NCI-H446 treated with DMSO at 0.1 percent for 48 hours (cell line): Measurements from ENCODE around the gene KLHL22.
A peak's percentile ranks its signal among the peaks of the same experiment; 100 is the strongest.
"Not testable (repeated sequence)": the region's sequence is repeated elsewhere in the genome, so short reads cannot be mapped to it uniquely, and the experiment has no call there.

Experiments
- DNase-seq: peaks from one replicate; lab custom pipeline; 2025; lab: John Stamatoyannopoulos, UW

The KLHL22 gene

DNA sequence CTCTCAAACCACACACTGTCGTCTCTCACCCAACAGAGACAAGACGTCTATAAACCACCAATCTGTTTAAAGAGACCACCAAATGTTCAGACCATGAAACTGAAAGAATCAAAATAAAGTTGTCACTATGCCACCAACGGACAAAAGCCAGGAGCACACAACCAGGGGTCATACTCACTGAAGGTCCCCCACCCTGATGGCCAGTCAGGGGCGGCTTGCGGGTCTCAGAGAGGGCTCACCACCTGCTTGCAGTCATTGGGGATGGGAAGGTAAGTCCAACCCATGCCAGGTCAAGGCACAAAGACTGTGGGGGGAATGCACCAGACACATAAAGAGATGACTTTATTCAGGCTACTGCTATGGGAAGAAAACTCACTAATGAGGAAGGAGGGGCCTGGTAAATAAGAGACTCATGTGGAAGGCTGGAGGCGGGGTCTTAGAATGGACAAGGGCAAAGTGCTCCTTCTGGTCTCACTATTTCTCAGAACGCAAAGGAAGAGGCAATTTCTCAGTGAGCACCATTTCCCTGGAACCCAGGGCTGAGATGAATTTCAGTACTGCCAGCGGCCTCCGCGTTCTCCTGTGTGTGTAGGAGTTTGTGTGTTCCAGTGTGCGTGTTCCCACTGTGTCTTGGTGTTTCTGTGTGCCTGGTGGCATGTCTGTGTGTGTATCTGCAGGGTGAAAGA, 75.3 kb downstream of the KLHL22 start:
- DNase-seq: no peak

DNA sequence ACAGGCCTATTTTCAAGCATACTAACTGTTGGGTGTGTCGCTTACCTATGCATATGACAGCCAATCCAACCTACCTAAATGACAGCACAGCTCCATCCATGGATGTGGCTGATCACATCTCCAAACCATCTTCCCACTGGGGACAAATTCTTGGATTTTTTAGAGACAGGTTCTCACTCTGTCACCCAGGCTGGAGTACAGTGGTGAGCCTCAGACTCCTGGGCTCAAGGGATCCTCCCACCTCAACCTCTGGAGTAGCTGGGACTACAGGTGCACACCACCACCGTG, 76.0 kb downstream of the KLHL22 start:
- no peak for DNase-seq

DNA sequence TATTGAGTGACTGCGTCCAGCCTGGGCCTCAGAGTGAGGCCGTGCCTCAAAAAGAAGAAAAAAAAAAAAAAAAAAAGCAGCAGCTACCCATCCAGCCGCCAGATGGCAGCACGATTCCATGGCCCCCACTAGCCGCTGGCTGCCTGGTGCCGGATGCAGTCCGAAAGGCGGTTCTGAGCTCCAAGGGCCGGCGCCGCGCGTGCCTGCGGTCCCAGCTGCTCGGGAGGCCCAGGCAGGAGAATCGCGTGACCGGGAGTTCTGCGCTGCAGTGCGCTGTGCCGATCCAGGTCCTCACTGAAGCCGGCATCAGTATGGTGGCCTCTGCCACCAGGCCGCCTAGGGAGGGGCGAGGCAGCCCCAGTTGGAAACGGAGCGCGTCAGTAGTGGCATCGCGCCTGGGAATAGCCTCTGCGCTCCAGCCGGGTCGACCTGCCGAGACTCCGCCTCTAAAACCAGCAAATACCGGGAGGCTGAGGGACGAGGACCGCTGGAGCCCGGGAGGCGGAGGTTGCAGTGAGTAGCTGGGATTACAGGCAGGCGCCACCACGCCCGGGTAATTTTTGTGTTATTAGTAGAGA, 77.3 kb downstream of the KLHL22 start:
- peak; percentile 59 for DNase-seq

DNA sequence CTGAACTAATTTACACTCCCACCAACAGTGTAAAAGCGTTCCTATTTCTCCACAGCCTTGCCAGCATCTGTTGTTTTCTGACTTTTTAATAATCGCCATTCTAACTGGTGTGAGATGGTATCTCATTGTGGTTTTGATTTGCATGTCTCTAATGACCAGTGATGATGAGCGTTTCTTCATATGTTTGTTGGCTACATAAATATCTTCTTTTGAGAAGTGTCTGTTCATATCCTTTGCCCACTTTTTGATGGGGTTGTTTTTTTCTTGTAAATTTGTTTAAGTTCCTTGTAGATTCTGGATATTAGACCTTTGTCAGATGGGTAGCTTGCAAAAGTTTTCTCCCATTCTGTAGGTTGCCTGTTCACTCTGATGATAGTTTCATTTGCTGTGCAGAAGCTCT, 79.9 kb downstream of the KLHL22 start:
- not testable (repeated sequence) for DNase-seq

DNA sequence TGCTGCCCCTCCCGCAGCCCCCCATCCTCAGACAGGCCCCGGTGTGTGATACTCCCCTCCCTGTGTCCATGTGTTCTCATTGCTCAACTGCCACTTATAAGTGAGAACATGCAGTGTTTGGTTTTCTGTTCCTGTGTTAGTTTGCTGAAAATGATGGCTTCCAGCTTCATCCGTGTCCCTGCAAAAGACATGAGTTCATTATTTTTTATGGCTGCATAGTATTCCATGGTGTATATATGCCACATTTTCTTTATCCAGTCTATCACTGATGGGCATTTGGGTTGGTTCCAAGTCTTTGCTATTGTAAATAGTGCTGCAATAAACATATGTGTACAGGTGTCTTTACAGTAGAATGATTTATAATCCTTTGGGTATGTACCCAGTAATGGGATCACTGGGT, 80.4 kb downstream of the KLHL22 start:
- not testable (repeated sequence) for DNase-seq

DNA sequence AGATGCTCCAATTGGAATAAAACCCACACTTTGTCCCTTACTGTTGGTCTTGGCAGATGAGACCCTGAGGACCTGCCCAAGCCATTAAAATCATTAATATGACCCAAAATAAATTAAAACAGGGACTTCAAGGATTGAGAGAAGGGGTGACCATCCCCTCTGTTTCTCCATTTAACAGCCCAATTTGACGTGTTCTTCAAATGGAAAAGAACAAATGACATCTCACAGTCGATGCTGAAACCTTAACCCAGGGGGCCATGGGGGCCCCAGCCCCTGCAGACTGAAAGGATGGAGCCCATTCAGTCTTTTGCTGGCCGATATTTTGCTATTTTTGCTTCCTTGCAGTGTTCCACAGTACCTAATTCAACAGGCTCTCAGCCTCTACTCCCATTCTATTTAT, 81.1 kb downstream of the KLHL22 start:
- no peak for DNase-seq

DNA sequence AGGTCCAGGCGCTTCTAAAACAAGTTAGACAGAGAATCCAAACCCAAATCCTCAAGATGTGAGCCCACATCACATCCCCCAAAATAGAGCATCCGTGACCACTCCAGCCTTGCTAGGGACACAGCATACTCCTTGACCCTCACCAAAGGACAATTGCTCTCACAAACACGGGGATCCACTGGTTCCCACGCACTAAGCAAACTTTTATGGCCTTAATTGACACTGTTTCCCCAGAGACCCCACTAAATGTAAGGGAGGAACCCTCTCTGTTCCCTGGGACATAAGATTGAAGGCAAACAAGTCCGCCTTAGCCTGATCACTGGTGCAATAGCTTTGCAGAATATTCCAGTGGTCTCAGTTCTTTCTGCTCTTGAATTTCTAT, 81.5 kb downstream of the KLHL22 start:
- DNase-seq: no peak

DNA sequence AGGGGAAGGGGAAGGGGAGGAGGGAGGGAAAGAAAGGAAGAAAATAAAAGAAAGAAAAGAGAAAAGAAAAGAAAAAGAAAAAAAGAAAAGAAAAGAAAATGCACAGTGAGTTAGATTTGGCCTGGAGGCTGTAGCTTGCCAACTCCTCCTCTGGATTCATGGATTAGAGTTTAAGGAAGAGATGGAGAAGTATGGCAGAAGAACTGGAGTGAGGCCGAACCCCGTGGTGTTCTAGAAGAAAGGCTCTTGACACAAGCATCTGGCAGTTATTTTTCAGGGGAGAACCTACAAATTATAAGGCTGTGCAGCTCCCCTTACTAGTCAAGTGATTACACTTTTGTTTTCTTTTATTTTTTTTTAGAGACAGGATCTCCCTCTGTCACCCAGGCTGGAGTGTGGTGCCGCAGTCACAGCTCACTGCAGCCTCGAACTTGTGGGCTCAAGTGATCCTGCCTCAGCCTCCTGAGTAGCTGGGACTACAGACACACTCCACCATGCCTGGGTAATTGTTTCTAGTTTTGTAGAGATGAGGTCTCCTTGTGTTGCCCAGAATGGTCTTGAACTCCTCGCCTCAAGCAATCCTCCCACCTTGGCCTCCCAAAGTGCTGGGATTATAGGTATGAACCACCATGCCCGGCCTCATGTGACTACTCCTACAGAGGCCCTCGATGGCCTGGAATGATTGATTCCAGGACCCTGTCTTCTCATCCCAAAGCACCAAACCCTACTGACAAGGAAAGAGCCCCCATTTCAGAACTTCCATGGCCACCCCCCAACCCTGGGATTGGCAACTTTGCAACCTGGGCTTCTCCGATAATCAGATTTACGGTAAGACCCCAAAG, 82.2 kb downstream of the KLHL22 start:
- no peak for DNase-seq

DNA sequence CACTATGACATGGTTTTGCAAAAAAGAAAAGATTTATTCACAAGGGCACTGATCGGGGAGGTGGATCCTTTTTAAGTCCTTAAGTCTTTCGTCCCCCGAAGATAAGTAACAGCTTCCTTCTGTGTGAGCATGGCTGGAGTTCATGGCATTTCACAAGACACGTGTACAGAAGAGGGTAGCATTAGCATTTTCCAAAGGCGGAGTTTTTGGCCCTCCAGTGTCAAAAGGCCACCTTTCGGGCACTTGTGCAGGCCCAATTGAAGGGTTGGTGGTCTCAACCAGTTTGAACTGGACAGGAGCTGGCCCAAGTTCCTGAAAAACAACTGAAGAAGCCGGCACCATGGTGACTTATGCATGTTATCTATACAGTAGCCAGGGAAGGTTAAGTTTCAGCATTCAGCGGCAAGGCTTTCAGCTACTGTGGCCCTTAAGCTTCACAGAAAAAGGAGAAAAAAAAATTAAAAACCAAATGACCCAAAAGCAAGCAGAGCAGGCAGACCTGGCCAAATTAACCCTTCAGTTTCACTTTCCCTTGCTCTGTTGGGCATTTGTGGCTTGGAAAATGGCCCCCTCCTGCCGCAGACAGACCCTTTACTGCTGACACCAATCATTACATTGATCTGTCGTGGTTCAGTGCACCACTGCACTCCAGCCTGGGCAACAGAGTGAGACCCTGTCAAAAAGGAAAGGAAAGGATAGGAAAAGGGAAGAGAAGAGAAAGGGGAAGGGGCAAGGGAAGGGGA, 83.0 kb downstream of the KLHL22 start:
- DNase-seq: no peak

DNA sequence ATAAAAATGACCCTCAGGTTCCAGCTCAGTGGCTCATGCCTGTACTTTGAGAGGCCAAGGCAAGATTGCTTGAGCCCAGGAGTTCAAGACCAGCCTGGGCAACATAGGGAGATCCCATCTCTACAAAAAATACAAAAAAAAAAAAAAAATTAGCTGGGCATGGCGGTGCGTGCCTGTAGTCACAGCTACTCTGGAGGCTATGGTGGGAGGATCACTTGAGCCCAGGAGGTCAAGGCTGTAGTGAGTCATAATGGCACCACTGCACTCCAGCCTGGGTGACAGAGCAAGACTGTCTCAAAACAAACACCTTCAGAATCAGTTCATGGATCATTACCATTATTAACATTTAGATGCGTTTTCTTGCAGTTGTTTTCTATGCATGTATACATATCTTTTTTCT, 86.2 kb downstream of the KLHL22 start:
- DNase-seq: not testable (repeated sequence)

DNA sequence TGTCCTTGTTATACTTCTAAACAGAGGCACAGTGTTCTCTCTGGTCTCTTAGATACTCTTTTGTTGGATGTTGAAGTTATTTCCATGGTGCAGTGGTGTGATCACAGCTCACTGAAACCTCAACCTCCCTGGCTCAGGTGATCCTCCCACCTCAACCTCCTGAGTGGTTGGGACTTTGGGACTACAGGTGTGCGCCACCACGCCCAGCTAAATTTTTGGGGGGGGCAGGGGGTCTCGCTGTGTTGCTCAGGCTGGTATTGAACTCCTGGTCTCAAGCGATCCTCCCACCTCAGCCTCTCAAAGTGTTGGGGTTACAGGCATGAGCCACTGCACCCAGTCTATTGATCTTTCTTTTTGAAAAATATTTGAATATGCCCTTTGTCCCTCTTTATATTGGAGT, 86.7 kb downstream of the KLHL22 start:
- no peak for DNase-seq

DNA sequence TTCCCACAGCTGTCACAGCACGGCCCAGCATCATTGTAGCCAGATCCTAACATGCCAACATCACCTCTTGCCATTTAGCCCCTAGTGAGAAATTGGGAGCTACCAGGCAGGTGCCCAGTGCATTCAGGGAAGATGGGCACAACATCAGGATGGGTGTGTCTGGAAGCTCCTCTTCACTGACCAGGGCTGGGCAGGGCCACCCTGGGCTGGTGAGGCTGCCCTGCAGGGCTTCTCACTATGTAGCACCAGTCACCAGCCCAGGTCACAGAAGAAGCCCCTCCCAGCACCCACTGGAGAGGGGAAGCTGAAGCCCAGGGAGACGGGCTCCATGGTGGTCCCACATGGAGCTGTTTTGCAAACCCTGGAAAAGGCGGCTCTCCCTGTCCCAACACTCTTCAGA, 87.8 kb downstream of the KLHL22 start:
- no peak for DNase-seq

DNA sequence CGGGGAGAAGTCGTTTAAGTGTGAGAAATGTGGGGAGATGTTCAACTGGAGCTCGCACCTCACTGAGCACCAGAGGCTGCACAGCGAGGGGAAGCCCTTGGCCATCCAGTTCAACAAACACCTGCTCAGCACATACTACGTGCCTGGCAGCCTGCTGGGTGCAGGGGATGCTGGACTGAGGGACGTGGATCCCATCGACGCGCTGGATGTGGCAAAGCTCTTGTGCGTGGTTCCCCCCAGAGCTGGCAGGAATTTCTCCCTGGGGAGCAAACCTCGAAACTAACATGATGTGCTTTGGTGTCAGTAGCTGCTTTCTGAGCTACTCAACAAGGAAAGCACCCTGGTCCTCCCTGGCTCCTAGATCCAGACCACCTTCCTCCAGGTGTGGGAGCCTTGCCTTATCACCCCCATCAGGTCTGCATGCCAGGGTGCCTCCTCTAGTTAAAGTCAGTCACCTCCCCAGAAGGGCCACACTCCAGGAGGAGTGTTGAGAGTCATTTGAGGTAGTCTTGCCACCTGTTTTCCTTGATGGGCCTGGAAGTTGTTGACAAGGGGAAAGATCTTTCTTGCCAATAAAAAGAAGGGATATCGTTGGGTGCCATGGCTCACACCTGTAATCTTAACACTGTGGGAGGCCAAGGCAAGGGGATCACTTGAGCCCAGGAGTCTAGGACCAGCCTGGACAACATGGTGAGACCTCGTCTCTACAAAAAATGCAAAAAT, 88.7 kb downstream of the KLHL22 start:
- no peak for DNase-seq

DNA sequence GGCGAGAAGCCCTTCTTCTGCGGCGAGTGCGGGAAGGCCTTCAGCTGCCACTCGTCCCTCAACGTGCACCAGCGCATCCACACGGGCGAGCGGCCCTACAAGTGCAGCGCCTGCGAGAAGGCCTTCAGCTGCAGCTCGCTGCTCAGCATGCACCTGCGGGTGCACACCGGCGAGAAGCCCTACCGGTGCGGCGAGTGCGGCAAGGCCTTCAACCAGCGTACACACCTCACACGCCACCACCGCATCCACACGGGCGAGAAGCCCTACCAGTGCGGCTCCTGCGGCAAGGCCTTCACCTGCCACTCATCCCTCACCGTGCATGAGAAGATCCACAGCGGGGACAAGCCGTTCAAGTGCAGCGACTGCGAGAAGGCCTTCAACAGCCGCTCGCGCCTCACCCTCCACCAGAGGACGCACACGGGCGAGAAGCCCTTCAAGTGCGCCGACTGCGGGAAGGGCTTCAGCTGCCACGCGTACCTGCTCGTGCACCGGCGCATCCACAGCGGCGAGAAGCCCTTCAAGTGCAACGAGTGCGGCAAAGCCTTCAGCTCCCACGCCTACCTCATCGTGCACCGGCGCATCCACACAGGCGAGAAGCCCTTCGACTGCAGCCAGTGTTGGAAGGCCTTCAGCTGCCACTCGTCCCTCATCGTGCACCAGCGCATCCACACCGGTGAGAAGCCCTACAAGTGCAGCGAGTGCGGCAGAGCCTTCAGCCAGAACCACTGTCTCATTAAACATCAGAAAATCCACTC, 89.5 kb downstream of the KLHL22 start:
- no peak for DNase-seq

DNA sequence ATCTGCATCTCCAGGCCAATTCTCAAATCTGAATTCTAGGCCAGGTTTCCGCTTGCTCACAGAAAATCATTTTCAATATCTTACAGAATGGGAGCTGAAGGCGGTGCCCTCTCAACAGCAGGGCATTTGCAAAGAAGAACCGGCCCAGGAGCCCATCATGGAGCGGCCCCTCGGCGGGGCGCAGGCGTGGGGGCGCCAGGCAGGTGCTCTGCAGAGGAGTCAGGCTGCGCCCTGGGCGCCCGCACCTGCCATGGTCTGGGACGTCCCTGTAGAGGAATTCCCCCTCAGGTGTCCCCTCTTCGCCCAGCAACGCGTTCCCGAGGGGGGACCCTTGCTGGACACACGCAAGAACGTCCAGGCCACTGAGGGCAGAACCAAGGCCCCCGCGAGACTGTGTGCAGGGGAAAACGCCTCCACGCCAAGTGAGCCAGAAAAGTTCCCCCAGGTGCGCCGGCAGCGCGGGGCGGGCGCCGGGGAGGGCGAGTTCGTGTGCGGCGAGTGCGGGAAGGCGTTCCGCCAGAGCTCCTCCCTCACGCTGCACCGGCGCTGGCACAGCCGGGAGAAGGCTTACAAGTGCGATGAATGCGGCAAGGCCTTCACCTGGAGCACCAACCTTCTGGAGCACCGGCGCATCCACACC, 90.2 kb downstream of the KLHL22 start:
- DNase-seq: no peak

DNA sequence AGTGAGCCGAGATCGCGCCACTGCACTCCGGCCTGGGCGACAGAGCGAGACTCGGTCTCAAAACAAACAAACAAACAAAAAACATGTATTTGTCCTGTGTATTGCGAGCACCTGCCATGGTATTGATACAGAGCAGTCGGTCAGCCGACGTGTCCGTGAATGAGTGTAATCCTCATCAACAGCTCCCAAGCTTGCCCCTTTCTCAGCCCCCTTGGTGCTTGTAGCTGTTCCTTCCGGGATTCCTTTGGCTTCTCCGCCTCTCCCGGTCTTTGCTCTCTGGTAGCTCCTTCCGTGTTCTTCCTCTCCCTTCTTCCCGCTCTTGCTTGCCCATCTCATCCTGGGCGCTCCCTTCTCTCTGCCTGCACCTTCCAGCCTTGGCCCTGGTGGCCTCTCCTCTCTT, 90.7 kb downstream of the KLHL22 start:
- DNase-seq: no peak

DNA sequence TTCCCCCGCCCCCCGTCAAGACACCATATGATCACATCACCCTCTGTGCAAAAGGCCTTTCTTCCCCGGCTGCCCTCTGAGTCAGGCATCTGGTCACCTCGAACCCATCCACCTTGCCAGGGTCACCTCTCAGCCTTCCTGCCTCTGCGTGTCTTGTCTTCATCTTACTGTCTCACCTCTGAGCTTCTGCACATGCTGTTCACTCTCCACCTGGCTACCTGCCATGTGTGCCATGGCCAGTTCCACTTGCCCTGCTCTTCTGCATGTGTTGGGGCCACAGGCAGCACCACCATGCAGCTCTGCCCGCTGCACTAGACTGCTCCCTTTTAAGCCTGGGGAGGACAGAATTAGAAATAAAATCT, 91.8 kb downstream of the KLHL22 start:
- DNase-seq: no peak

DNA sequence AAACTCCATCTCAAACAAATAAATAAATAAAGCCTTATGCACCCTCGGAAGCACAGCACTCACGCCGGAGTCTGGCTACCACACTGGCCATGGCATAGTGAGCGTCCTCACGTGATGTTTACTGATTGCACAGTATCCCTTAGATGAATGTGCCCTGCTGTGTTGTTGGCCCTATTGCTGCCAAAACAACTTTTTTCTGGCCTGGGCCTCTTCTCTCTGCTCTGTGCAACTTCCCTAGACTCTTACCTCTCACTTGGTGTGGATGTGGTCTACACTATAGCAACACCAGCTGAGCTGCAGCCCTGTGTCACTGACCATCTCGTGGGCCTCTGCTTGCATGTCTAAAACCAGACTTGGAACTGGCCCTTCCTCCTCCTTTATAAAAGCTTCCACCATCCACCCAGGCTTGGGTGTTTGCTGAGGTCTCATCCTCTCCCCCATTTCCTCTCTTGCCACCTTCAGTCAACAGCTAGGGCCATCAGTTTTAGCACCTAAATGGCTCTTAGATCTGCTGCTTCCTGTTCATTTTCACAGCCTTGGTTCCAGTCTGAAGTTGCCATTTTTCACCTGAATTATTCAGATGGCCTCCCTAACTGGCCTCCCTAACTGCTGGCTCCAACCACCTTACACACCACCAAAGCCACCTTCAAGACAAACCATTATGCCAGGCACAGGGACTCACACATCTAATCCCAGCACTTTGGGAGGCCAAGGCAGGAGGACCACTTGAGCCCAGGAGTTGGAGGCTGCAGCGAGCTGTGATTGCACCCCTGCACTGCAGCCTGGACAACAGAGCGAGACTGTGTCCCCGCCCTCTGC, 92.4 kb downstream of the KLHL22 start:
- DNase-seq: no peak

DNA sequence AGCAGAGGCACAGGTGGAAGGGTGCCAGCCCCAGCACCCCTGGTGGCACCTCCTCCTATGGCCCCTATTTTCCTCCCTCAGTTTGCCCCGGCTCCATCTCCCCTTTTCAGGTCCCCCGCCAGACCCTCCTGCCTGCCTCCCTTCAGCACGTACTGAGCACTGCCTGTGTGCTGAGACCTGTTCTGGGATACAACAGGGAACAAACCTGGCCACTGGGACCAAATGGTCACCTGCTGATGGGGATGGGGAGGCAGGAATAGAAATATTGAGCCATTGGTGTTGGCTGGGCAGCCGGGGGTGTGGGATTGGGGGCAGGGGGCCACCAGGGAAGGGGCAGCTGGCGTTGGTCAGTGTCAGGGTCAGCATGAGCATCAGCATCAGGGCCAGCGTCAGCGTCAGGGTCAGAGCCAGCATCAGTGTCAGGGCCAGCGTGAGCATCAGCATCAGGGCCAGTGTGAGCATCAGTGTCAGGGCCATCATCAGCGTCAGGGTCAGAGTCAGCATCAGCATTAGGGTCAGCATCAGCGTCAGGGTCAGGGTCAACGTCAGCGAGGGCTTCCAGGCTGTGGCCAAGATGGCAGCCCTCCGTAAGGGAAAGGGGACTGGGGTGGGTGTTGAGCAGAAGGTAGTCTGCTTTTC, 94.1 kb downstream of the KLHL22 start:
- no peak for DNase-seq
